ENCODE results near the gene TAOK2. TPM values are rescaled to one million over a fixed set of nuclear protein-coding genes. Genes with fewer than 3 reads are reported as not detected.
"Not testable (repeated sequence)": the region's sequence is repeated elsewhere in the genome, so short reads cannot be mapped to it uniquely, and the experiment has no call there.

TAOK2 gene
- total RNA-seq, 2 experiments from 2014 or later = 24.1 to 24.4 TPM

DNA sequence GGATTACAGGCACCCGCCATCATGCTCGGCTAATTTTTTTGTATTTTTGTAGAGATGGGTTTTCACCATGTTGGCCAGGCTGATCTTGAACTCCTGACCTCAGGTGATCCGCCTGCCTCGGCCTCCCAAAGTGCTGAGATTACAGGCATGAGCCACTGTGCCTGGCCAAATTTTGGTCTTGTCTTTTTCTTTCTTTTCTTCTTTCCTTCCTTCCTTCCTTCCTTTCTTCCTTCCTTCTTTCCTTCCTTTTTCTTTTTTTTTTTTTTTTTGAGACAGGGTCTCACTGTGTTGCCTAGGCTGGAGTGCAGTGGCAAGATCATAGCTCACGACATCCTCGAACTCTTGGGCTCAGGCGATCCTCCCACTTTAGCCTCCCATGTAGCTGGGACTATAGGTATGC is 41.8 kb downstream of the TAOK2 start:
- POLR2A ChIA-PET = interaction anchor here (0.6 to 0.7 kb wide), 2 partner anchors 39 to 284 kb away, joined by 3 to 4 read pairs; no protein-coding TSS in a partner anchor
- CTCF ChIA-PET = interaction anchor here (1.0 kb wide), 1 partner anchor 19 kb away, joined by 3 read pairs; no protein-coding TSS in a partner anchor

DNA sequence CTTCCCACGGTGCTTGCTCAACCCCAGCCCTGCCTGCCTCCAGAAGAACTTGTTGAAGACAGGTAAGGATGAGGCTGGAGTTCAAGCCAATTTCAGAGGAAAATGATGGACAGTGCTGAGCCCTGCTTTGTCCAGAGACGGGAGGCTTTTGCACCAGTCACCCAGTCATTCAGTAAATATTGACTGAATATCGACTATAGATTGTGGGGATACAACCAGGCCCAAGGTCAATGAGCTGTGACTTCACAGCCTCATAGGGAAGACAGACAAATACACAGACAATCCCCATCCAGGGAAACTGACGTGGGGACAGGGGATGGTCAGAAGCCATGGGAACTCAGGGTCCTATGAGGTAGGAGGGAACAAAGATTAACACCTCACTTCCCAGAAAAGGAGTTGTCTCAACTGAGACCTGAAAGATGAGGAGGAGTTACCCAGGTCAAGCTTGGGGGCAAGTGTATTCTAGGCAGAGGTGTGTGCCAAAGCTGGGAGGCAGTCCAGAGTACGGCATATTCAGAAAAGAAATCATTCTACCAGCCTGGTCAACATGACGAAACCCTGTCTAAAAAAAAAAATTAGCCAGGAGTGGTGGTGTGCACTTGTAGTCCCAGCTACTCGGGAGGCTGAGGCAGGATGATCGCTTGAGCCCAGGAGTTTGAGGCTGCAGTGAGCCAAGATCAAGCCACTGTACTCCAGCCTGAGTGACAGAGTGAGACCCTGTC is 43.0 kb downstream of the TAOK2 start:
- ATAC-seq (no peak), DNase-seq (no peak)
- Mint-ChIP-seq H3K4me1 (peaks cover 11% of the 10 kb centered on the region), H3K4me3 (no peak overlapping the region), H3K27ac (no peak overlapping the region), H3K9me3 (ENCODE audit: low read depth) (no peaks in the 10 kb centered on the region), H3K27me3 (peaks cover 5% of the 10 kb centered on the region), H3K36me3 (ENCODE audit: low read depth) (no peaks in the 10 kb centered on the region)
- ChIA-PET CTCF (interaction anchor here (0.8 kb wide), 1 partner anchor 15 kb away, joined by 3 read pairs; no protein-coding TSS in a partner anchor), POLR2A (no interaction called here)
- intact Hi-C loops (cut with DNase I, micrococcal nuclease) = no loop called here

More for the DNA sequence above, 41.8 kb downstream of the TAOK2 start:
- ATAC-seq; H3K27ac Mint-ChIP-seq; H3K9me3 Mint-ChIP-seq (ENCODE audit: low read depth); H3K36me3 Mint-ChIP-seq (ENCODE audit: low read depth); H3K27me3 Mint-ChIP-seq; intact Hi-C loops (cut with DNase I, micrococcal nuclease); H3K4me1 Mint-ChIP-seq; DNase-seq; H3K4me3 Mint-ChIP-seq: not testable (repeated sequence)

DNA sequence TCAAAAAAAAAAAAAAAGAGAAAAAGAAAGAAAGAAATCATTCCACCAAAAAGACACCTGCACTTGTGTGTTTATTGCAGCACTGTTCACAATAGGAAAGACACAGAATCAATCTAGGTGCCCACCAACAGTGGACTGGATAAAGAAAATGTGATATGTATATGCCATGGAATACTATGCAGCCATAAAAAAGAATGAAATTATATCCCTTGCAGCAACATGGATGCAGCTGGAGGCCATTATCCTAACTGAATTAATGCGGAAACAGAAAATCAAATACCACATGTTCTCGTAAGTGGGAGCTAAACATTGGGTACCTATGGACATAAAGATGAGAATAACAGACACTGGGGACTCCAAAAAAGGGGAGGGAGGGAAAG is 43.6 kb downstream of the TAOK2 start:
- DNase-seq = no peak
- Mint-ChIP-seq H3K4me1 (peaks cover 7% of the 10 kb centered on the region), H3K36me3 (ENCODE audit: low read depth) (no peaks in the 10 kb centered on the region), H3K27ac (no peak overlapping the region), H3K4me3 (no peak overlapping the region), H3K27me3 (no peaks in the 10 kb centered on the region), H3K9me3 (ENCODE audit: low read depth) (no peaks in the 10 kb centered on the region)
- intact Hi-C loops (cut with DNase I, micrococcal nuclease) = no loop called here
- CTCF ChIA-PET = interaction anchor here (0.8 kb wide), 1 partner anchor 14 kb away, joined by 3 read pairs; no protein-coding TSS in a partner anchor
- POLR2A ChIA-PET = no interaction called here
- ATAC-seq = no peak

DNA sequence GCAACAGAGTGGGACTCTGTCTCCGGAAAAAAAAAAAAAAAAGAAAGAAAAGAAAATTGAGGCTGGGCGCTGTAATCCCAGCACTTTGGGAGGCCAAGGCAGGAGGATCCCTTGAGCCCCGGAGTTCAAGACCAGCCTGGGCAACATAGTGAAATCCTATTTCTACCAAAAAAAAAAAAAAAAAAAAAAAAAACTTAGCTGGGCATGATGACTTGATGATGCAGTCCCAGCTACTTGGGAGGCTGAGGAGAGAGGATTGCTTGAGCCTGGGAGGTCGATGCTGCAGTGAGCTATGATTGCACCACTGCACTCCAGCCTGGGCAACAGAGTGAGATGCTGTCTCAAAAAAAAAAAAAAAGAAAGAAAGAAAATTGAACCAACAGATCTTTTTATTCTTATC is 44.3 kb downstream of the TAOK2 start:
- H3K4me3 Mint-ChIP-seq; H3K9me3 Mint-ChIP-seq (ENCODE audit: low read depth); H3K27me3 Mint-ChIP-seq; POLR2A ChIA-PET; H3K4me1 Mint-ChIP-seq; H3K36me3 Mint-ChIP-seq (ENCODE audit: low read depth); DNase-seq; ATAC-seq; intact Hi-C loops (cut with DNase I, micrococcal nuclease); H3K27ac Mint-ChIP-seq: not testable (repeated sequence)
- CTCF ChIA-PET = interaction anchor here (1.0 to 2.3 kb wide), 4 partner anchors 15 to 316 kb away, joined by 4 to 14 read pairs (median 8); no protein-coding TSS in a partner anchor

DNA sequence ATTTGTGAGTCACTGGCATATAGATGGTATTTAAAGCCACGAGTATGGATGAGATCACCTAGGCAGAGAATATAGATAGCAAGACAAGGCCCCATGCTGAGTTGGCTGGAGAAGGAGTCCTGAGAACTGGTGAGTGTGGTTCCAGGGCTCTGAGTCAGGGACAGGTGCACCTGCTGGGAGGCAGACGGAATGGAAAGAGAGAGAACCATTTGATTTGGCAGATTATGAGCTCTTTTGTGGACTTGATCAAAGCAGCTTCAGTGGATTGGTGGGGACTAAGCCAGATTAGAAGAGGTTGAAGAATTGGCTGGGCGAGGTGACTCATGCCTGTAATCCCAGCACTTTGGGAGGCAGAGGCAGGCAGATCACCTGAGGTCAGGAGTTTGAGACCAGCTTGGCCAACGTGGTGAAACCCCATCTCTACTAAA is 45.1 kb downstream of the TAOK2 start:
- Mint-ChIP-seq H3K27me3 (no peaks in the 10 kb centered on the region), H3K27ac (no peak overlapping the region), H3K9me3 (ENCODE audit: low read depth) (no peaks in the 10 kb centered on the region), H3K36me3 (ENCODE audit: low read depth) (no peaks in the 10 kb centered on the region), H3K4me1 (peaks cover 7% of the 10 kb centered on the region), H3K4me3 (no peak overlapping the region)
- ChIA-PET POLR2A (interaction anchor here (0.6 kb wide), 1 partner anchor 179 kb away, joined by 3 read pairs; no protein-coding TSS in a partner anchor), CTCF (interaction anchor here (1.0 to 2.3 kb wide), 5 partner anchors 14 to 317 kb away, joined by 3 to 14 read pairs (median 7); no protein-coding TSS in a partner anchor)
- intact Hi-C loops (cut with DNase I, micrococcal nuclease) = no loop called here
- DNase-seq (no peak), ATAC-seq (peak; percentile 36)

DNA sequence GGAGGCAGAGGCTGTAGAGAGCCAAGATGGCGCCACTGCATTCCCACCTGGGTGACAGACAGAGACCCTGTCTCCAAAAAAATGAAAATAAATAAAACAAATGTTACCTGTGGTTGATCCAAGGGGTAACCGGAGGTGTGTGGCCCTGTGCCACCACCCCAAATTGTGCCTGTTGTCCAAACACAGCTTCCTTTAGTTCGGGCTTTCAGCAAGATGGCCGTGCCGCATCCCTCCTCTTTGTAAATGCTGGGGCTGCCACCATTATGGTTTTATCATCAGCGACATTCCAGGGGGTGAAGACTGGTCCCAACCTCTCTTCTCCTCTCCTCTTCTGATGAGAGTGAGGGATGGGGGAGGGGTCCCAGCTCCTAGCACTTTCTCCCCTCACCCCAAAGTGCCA is 49.2 kb downstream of the TAOK2 start, which contains the start of gene C16orf92:
Gene C16orf92, plus strand, starts transcription at position 312 of the 400 bp plus-strand sequence. CDS start 143 bp downstream, outside the sequence.
- ChIA-PET CTCF (interaction anchor here (1.0 to 1.9 kb wide), 3 partner anchors 9 to 136 kb away, joined by 3 to 12 read pairs (median 4); partner anchors contain the start of gene TLCD3B), POLR2A (interaction anchor here (0.6 kb wide), 1 partner anchor 269 kb away, joined by 4 read pairs; no protein-coding TSS in a partner anchor)

DNA sequence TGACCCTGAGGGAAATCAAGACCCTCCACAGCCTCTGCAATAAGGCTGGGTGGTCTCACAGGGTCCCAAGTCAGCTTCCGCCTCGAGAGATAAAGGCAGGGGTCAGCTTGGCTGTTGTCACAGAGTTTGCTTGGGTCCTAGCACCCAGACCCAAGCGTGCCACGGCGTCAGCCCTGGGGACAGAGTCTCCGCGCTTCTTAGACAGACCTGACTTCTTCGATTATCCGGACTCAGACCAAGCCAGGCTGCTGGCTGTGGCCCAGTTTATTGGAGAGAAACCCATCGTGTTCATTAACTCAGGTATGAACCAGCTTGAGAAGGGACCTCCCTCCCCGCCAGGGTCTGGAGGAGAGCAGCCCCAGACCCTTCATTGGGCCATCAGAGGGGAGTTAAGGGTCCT is 49.9 kb downstream of the TAOK2 start:
- Mint-ChIP-seq H3K36me3 (ENCODE audit: low read depth) (no peaks in the 10 kb centered on the region), H3K27me3 (peaks cover 18% of the 10 kb centered on the region), H3K4me1 (peaks cover 7% of the 10 kb centered on the region), H3K4me3 (no peak overlapping the region), H3K27ac (no peak overlapping the region), H3K9me3 (ENCODE audit: low read depth) (no peaks in the 10 kb centered on the region)
- ATAC-seq = no peak
- POLR2A ChIA-PET = interaction anchor here (0.6 kb wide), 1 partner anchor 270 kb away, joined by 4 read pairs; no protein-coding TSS in a partner anchor
- DNase-seq = no peak
- intact Hi-C loops (cut with DNase I, micrococcal nuclease) = loop anchor here (5.0 to 10.0 kb wide), 2 partner anchors 146 to 159 kb away; partner anchors contain the start of gene CDIPT (in 1 of the 2)
- CTCF ChIA-PET = interaction anchor here (0.8 to 1.9 kb wide), 2 partner anchors 9 to 301 kb away, joined by 3 to 12 read pairs; partner anchors contain the start of gene TLCD3B

More for the DNA sequence above, 49.2 kb downstream of the TAOK2 start, which contains the start of gene C16orf92:
- Mint-ChIP-seq H3K27ac (no peak within 1 kb of the TSS), H3K27me3 (peaks cover 14% of the 10 kb centered on the region), H3K4me1 (peaks cover 7% of the 10 kb centered on the region), H3K9me3 (ENCODE audit: low read depth) (no peaks in the 10 kb centered on the region), H3K36me3 (ENCODE audit: low read depth) (no peaks in the 10 kb centered on the region), H3K4me3 (no peak within 1 kb of the TSS)
- DNase-seq (no peak), ATAC-seq (no peak)
- intact Hi-C loops (cut with DNase I, micrococcal nuclease) = loop anchor here (5.0 to 10.0 kb wide), 2 partner anchors 146 to 158 kb away; partner anchors contain the start of gene CDIPT (in 1 of the 2)

DNA sequence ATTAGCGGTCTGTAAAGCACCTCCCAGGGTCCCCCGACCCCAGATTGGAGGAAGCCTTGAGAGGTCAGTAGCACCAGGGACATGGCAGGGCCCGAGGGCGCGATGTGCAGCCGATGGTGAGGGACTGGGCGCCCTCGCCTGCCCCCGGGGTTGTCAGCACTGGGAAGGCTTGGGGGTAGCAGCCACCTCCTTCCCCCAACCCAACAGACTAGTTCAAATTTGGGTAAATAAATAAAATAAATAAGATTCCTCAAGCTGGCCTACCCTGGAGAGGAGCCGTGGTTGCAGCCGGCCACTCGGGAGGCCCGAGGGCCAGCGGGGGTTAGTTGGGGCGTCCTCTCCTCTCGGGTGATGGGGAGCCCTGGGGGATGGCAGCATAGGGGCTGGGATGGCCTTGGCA is 50.8 kb downstream of the TAOK2 start:
- DNase-seq (no peak), ATAC-seq (no peak)
- H3K36me3 Mint-ChIP-seq (ENCODE audit: low read depth) = no peaks in the 10 kb centered on the region
- no peaks in the 10 kb centered on the region for H3K9me3 Mint-ChIP-seq (ENCODE audit: low read depth)
- ChIA-PET POLR2A (no interaction called here), CTCF (no interaction called here)
- no peak overlapping the region for H3K27ac Mint-ChIP-seq
- peaks cover 7% of the 10 kb centered on the region for H3K4me1 Mint-ChIP-seq
- intact Hi-C loops (cut with DNase I, micrococcal nuclease) = loop anchor here (5.0 to 10.0 kb wide), 2 partner anchors 147 to 160 kb away; partner anchors contain the start of gene CDIPT (in 1 of the 2)
- no peak overlapping the region for H3K4me3 Mint-ChIP-seq
- peaks cover 25% of the 10 kb centered on the region for H3K27me3 Mint-ChIP-seq

DNA sequence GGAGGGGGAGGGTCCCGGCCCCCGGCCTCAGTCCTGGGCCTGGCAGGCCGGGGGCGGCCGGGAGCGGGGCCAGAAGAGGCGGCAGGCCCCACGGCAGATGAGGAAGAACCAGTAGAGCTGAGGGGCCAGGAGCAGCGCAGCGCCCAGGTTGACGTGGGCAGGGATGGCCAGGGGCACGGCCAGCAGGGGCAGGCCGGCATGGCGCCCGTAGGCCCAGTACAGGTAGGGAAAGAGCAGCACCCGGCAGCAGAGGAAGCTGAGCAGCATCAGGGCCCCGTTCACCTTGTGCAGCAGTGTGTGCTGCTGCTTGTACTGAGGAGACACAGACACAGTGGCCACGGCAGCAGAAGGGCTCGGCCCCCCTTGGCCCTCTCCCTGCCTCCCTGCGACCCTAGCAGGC is 51.5 kb downstream of the TAOK2 start:
- DNase-seq (no peak), ATAC-seq (no peak)
- H3K27ac Mint-ChIP-seq = no peak overlapping the region
- no peak overlapping the region for H3K4me3 Mint-ChIP-seq
- peaks cover 33% of the 10 kb centered on the region for H3K27me3 Mint-ChIP-seq
- intact Hi-C loops (cut with DNase I, micrococcal nuclease) = loop anchor here in 1 of 2 experiments (10.0 kb wide), 1 partner anchor 160 kb away; the partner anchor contains the start of gene CDIPT
- no peaks in the 10 kb centered on the region for H3K36me3 Mint-ChIP-seq (ENCODE audit: low read depth)
- H3K9me3 Mint-ChIP-seq (ENCODE audit: low read depth) = no peaks in the 10 kb centered on the region
- peaks cover 10% of the 10 kb centered on the region for H3K4me1 Mint-ChIP-seq
- CTCF ChIA-PET = no interaction called here
- POLR2A ChIA-PET = no interaction called here

DNA sequence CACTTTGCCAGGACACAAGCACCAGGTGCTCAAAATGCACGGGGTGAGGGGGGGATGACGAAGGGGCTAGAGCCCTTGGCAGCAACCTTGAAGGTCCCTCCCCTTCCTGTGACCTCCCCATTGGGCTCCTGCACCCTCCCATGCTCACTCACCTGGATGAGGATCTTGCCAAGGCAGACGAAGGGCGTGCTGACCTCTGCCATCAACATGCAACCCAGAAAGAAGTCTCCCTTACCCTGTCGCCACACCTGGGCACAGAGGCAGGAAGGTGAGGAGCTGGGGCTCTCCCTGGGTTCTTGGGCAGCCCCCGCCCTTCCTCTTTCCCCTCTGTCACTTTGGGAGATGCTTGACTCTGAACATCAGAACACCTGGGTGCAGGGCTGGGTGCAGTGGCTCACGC is 51.9 kb downstream of the TAOK2 start:
- H3K27me3 Mint-ChIP-seq = peaks cover 35% of the 10 kb centered on the region
- intact Hi-C loops (cut with DNase I, micrococcal nuclease) = loop anchor here in 1 of 2 experiments (10.0 kb wide), 1 partner anchor 161 kb away; the partner anchor contains the start of gene CDIPT
- H3K9me3 Mint-ChIP-seq (ENCODE audit: low read depth) = no peaks in the 10 kb centered on the region
- peaks cover 12% of the 10 kb centered on the region for H3K4me1 Mint-ChIP-seq
- ChIA-PET CTCF (no interaction called here), POLR2A (no interaction called here)
- H3K27ac Mint-ChIP-seq = no peak overlapping the region
- H3K36me3 Mint-ChIP-seq (ENCODE audit: low read depth) = no peaks in the 10 kb centered on the region
- ATAC-seq (no peak), DNase-seq (no peak)
- no peak overlapping the region for H3K4me3 Mint-ChIP-seq

DNA sequence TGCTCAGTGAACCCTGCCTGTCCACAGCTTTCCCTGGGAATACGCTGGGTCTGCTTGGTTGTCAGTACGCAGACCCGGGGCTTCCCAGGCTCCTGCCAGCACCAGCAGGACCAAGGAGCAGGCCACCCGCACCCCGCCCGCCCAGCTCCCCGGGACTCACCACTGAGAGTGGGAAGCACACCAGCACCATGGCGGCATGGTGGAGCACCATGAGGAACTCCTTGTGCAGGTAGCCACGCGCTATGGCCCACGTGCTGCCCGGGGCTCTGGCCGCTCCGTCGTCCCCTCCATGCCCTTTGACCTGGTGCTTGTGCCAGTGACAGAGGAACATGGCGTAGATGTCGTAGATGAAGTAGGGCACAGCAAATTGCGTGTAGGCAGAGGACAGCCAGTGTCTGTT is 52.8 kb downstream of the TAOK2 start:
- H3K4me3 Mint-ChIP-seq = no peak overlapping the region
- CTCF ChIA-PET = no interaction called here
- peaks cover 4% of the 10 kb centered on the region for H3K4me1 Mint-ChIP-seq
- no peak for DNase-seq
- H3K9me3 Mint-ChIP-seq (ENCODE audit: low read depth) = no peaks in the 10 kb centered on the region
- POLR2A ChIA-PET = no interaction called here
- no peak overlapping the region for H3K27ac Mint-ChIP-seq
- no peak for ATAC-seq
- H3K36me3 Mint-ChIP-seq (ENCODE audit: low read depth) = no peaks in the 10 kb centered on the region
- intact Hi-C loops (cut with DNase I, micrococcal nuclease) = loop anchor here in 1 of 2 experiments (10.0 kb wide), 1 partner anchor 162 kb away; the partner anchor contains the start of gene CDIPT
- peaks cover 37% of the 10 kb centered on the region for H3K27me3 Mint-ChIP-seq
